ENCODE data around the gene HYAL1.

The HYAL1 gene, protein sequence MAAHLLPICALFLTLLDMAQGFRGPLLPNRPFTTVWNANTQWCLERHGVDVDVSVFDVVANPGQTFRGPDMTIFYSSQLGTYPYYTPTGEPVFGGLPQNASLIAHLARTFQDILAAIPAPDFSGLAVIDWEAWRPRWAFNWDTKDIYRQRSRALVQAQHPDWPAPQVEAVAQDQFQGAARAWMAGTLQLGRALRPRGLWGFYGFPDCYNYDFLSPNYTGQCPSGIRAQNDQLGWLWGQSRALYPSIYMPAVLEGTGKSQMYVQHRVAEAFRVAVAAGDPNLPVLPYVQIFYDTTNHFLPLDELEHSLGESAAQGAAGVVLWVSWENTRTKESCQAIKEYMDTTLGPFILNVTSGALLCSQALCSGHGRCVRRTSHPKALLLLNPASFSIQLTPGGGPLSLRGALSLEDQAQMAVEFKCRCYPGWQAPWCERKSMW

DNA sequence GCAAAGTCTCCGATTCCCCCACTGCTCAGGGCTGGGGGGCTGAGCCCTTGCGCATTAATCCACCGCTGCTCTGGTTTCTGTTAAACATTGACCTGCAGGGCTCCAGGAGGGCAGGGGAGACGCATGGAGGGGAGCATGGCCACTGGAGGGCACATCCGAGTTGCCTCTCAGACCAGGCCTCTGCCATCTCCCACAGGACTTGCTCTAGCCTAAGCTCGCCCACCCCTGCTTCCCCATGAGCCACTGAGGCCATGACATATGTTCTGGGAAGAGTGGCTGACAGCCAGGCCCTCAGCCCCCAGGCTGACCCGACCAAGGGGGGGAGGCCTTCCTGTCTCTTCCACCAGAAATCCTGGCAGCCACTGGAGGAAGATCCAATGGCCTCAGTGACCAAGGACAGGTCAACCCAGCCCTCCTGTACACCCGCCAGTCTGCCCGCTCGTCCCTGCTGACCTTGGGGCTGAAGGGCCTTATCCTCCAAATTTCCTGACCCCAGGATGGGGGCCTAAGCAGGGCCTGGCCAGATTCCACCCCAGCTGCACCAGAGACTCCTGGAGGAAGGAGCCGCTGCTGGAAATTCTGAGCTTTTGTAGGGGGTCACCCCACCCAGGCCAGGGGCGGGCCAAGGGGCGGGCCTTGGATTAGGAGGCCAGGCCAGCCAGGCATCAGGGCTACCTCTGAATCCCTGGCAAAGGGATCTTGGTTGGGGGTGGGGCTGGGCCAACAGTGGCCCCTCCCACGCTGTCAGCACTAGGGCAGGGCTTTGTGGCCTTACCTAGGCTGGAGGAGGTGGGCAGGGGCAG lies at the start of gene HYAL1:
HYAL1 (minus strand) TSS at position 562 of the 803 bp plus-strand sequence. CDS start 618 bp downstream, outside the sequence.
- no peaks in the 10 kb centered on the region for H3K27me3 ChIP-seq (ENCODE audit: control insufficient read depth, insufficient read depth, low read length)
- peak within 1 kb of the TSS; percentile 24 for H3K27ac ChIP-seq (ENCODE audit: low read length)
- no peak within 1 kb of the TSS for H3K9ac ChIP-seq (ENCODE audit: low read length)

DNA sequence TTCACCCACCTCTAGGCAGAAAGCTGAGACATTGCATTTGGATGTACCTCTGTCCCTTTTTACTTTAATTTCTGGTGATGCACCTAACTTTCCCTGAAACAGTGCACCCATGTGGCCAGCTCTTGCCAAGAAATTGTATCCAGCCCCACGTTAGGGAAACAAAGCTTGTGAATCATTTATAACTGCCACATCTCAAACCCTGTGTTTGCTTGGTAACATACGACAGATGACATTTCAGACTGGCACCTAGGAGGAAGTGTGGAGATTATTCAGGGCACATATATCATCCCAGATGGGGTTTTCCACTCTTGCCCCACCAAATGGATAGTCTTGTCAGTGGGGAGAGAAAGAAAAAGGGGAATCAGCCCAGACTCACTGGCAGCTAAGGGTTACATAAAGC lies 49.4 kb upstream of the HYAL1 start:
- peaks cover 9% of the 10 kb centered on the region for H3K4me1 ChIP-seq (ENCODE audit: control insufficient read depth, low read depth, low read length)
- peaks cover 22% of the 10 kb centered on the region for H3K36me3 ChIP-seq (ENCODE audit: control insufficient read depth, low read depth, low read length)
- no peak overlapping the region for H3K4me3 ChIP-seq (ENCODE audit: low read length)
- H3K27me3 ChIP-seq (ENCODE audit: control insufficient read depth, insufficient read depth, low read length): no peaks in the 10 kb centered on the region
- H3K9me3 ChIP-seq (ENCODE audit: control insufficient read depth, low read depth, low read length): no peaks in the 10 kb centered on the region
- no peak overlapping the region for H3K9ac ChIP-seq (ENCODE audit: low read length)
- H3K27ac ChIP-seq (ENCODE audit: low read length): no peak overlapping the region

More for the DNA sequence above, at the start of gene HYAL1:
- Histone ChIP-seq H3K9me3 (ENCODE audit: control insufficient read depth, low read depth, low read length) (no peaks in the 10 kb centered on the region), H3K4me1 (ENCODE audit: control insufficient read depth, low read depth, low read length) (peaks cover 18% of the 10 kb centered on the region), H3K36me3 (ENCODE audit: control insufficient read depth, low read depth, low read length) (no peaks in the 10 kb centered on the region), H3K4me3 (ENCODE audit: low read length) (peak within 1 kb of the TSS; percentile 26)

DNA sequence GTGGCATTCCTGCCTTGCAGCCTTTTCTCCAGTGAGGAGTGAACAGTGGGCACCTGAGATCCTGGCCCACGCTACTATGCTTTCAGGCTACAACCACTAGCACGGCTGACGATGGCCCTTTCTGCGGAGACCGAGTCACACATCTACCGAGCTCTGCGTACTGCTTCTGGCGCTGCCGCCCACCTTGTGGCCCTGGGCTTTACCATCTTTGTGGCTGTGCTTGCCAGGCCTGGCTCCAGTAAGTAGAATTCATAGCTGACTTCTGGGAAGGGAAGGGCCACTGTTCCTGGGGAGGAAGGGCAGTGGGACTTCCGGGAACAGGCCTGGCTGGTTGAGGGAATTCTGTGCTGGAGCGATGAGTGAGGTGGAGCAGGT lies 47.9 kb upstream of the HYAL1 start:
- H3K36me3 ChIP-seq (ENCODE audit: control insufficient read depth, low read depth, low read length): peaks cover 19% of the 10 kb centered on the region
- no peak overlapping the region for H3K9ac ChIP-seq (ENCODE audit: low read length)

DNA sequence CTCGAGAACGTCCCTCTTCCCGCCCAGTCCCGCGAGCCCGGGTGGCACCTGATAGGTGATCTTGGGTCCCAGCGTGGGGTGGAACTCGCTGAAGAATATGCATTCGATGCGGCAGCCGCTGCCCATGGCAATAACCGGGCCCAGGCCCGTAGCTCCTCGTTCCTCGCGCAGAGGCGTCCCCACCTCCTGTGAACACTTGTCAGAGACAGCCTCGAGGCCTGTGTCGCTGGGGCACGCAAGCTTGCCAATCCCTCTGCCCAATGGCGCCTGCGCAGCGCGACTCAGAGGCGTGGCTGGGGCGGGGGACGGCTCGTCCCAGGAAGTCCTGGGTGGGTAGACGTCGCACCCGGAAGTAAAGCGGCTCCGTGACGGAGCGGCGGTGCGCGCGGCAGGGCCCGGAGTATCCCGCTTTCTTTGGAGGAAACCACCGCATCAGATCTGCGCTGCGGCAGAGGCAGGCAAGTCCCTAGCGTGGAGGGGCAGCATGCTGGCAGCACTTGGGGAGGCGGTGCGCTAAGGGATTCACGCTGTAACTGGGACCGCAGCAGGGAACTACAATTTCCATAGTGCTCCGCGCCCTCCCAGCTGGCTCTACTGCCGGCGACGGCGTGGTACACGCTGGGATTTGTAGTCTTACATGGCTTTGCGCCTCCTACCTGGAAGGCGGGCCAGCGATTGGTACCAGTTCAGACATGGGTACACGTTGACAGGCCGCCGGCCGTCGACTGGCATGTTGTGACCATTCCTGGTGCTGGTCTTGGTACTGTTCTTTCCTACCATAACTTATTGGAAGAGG lies 47.4 kb upstream of the HYAL1 start, which contains the start of the genes CYB561D2 and NPRL2:
CYB561D2 (plus strand) TSS at position 336 of the 796 bp plus-strand sequence. CDS start 572 bp downstream, outside the sequence.
NPRL2 (minus strand) TSS at position 249 of the 796 bp plus-strand sequence; CDS start at position 126, 123 bp downstream.
- H3K36me3 ChIP-seq (ENCODE audit: control insufficient read depth, low read depth, low read length): peaks cover 19% of the 10 kb centered on the region
- peak within 1 kb of the TSS; percentile 96 for H3K4me3 ChIP-seq (ENCODE audit: low read length)
- no peak within 1 kb of the TSS for H3K27ac ChIP-seq (ENCODE audit: low read length)
- peak within 1 kb of the TSS; percentile 49 for H3K9ac ChIP-seq (ENCODE audit: low read length)
- peaks cover 8% of the 10 kb centered on the region for H3K4me1 ChIP-seq (ENCODE audit: control insufficient read depth, low read depth, low read length)
- peaks cover 9% of the 10 kb centered on the region for H3K27me3 ChIP-seq (ENCODE audit: control insufficient read depth, insufficient read depth, low read length)
- H3K9me3 ChIP-seq (ENCODE audit: control insufficient read depth, low read depth, low read length): no peaks in the 10 kb centered on the region

More for the DNA sequence above, 47.9 kb upstream of the HYAL1 start:
- Histone ChIP-seq H3K27ac (ENCODE audit: low read length) (no peak overlapping the region), H3K4me1 (ENCODE audit: control insufficient read depth, low read depth, low read length) (peaks cover 8% of the 10 kb centered on the region), H3K27me3 (ENCODE audit: control insufficient read depth, insufficient read depth, low read length) (peaks cover 4% of the 10 kb centered on the region), H3K9me3 (ENCODE audit: control insufficient read depth, low read depth, low read length) (no peaks in the 10 kb centered on the region), H3K4me3 (ENCODE audit: low read length) (peak overlapping the region; percentile 96)

DNA sequence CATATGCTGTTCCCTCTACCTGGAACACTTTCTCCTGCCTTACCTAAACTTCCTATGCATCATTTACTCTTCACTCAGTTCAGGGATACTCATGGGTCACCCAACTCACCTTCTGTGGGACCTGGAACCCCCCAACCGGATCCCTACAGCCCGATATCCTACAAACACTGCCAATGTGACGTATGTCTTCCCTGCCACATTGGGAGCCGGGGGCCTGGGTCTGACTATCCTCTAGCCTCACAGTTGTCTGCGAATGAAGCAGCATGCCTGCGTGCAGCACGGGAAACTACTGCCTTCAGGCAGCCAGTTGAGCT lies 46.8 kb upstream of the HYAL1 start:
- H3K36me3 ChIP-seq (ENCODE audit: control insufficient read depth, low read depth, low read length): peaks cover 18% of the 10 kb centered on the region
- peak overlapping the region; percentile 96 for H3K4me3 ChIP-seq (ENCODE audit: low read length)
- H3K4me1 ChIP-seq (ENCODE audit: control insufficient read depth, low read depth, low read length): peaks cover 8% of the 10 kb centered on the region
- peak overlapping the region; percentile 49 for H3K9ac ChIP-seq (ENCODE audit: low read length)
- no peaks in the 10 kb centered on the region for H3K9me3 ChIP-seq (ENCODE audit: control insufficient read depth, low read depth, low read length)
- H3K27ac ChIP-seq (ENCODE audit: low read length): no peak overlapping the region
- H3K27me3 ChIP-seq (ENCODE audit: control insufficient read depth, insufficient read depth, low read length): peaks cover 11% of the 10 kb centered on the region

DNA sequence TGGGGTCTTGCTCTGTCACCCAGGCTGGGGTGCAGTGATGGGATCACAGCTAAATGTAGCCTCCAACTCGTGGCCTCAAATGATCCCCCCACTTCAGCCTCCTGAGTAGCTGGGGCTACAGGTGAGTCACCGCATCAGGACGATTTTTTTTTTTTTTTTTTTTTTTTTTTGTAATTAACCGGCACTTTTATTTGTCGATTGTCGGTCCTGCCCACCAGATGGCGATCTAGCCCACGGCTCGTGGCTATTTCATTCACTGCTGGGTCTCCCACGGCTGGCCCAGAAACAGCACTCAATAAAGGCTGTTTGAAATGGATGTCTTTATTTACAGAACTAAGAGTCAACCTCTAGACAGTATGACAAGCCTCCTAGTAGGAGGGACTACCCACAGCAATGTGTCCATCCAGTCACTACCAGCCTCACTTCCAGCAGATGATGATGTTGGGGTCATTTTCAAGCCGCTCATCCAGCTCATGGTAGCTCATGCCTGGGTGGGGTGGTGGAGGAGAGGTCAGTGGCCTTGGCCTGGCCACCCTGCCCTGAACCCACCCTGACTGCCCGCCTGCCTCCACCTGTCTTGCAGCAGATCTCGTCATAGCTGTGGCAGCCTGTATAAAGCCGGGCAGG lies 43.9 kb upstream of the HYAL1 start:
- no peak overlapping the region for H3K27ac ChIP-seq (ENCODE audit: low read length)
- no peaks in the 10 kb centered on the region for H3K36me3 ChIP-seq (ENCODE audit: control insufficient read depth, low read depth, low read length)
- no peak overlapping the region for H3K9ac ChIP-seq (ENCODE audit: low read length)
- H3K27me3 ChIP-seq (ENCODE audit: control insufficient read depth, insufficient read depth, low read length): peaks cover 30% of the 10 kb centered on the region
- H3K4me1 ChIP-seq (ENCODE audit: control insufficient read depth, low read depth, low read length): peaks cover 8% of the 10 kb centered on the region
- H3K9me3 ChIP-seq (ENCODE audit: control insufficient read depth, low read depth, low read length): no peaks in the 10 kb centered on the region
- no peak overlapping the region for H3K4me3 ChIP-seq (ENCODE audit: low read length)

DNA sequence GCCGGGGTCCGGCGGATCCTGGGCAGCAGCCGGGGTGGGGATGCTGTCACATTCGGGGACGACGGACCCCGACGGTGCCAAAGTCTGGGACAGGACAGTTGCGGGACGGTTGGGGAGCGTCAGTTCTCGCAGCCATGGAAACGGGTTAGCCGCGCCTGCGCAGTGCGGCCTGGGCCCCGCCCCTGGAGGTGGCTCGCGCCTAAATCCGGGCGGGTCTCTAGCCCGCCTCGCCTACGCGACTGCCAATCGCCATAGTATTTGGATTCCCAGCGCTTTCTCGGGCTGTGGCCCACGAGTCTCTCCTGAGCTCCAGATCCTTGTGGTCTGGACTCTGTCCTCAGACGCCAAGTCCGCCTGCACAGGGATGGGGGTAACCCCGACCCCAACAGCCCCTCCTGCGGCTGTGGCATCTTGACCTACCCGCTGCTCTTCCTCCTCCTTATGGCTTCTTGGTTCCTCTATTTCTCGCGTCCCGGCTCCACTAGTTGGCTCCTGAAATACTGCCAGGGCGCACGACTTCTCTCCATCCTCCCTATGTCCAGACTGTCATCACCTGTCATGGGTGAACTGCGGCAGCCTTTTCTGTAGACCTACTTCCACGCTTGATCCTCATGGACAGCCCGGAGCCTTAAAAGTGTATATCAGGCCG lies 42.3 kb upstream of the HYAL1 start, which contains the start of gene ZMYND10:
ZMYND10 (minus strand) TSS at position 147 of the 649 bp plus-strand sequence. CDS start 153 bp downstream, outside the sequence.
- Histone ChIP-seq H3K9me3 (ENCODE audit: control insufficient read depth, low read depth, low read length) (no peaks in the 10 kb centered on the region), H3K27me3 (ENCODE audit: control insufficient read depth, insufficient read depth, low read length) (peaks cover 45% of the 10 kb centered on the region), H3K36me3 (ENCODE audit: control insufficient read depth, low read depth, low read length) (no peaks in the 10 kb centered on the region), H3K9ac (ENCODE audit: low read length) (no peak within 1 kb of the TSS), H3K4me1 (ENCODE audit: control insufficient read depth, low read depth, low read length) (peaks cover 4% of the 10 kb centered on the region), H3K27ac (ENCODE audit: low read length) (no peak within 1 kb of the TSS), H3K4me3 (ENCODE audit: low read length) (peak within 1 kb of the TSS; percentile 53)

DNA sequence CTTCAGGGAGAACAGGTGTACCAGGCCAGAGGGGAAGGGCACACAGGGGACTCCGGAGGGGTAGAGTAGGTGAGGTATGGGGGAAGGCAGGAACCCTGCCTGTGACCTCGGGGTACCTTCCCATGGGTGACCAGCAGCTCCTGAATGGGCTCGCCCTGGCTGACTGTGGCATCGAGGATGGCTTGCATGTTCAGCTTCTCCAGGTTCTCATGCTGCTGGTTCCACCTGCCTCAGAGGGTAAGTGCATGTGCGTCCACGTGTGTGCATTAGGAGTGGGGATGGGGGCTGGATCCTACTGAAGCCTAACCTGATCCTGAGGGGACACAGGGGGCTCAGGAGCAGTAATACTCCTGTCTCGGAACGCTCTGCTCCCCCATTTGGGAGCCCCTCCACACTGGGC lies 41.6 kb upstream of the HYAL1 start:
- Histone ChIP-seq H3K27me3 (ENCODE audit: control insufficient read depth, insufficient read depth, low read length) (peaks cover 52% of the 10 kb centered on the region), H3K9ac (ENCODE audit: low read length) (no peak overlapping the region), H3K9me3 (ENCODE audit: control insufficient read depth, low read depth, low read length) (no peaks in the 10 kb centered on the region), H3K27ac (ENCODE audit: low read length) (no peak overlapping the region), H3K36me3 (ENCODE audit: control insufficient read depth, low read depth, low read length) (no peaks in the 10 kb centered on the region), H3K4me1 (ENCODE audit: control insufficient read depth, low read depth, low read length) (peaks cover under 1% of the 10 kb centered on the region), H3K4me3 (ENCODE audit: low read length) (peak overlapping the region; percentile 53)

DNA sequence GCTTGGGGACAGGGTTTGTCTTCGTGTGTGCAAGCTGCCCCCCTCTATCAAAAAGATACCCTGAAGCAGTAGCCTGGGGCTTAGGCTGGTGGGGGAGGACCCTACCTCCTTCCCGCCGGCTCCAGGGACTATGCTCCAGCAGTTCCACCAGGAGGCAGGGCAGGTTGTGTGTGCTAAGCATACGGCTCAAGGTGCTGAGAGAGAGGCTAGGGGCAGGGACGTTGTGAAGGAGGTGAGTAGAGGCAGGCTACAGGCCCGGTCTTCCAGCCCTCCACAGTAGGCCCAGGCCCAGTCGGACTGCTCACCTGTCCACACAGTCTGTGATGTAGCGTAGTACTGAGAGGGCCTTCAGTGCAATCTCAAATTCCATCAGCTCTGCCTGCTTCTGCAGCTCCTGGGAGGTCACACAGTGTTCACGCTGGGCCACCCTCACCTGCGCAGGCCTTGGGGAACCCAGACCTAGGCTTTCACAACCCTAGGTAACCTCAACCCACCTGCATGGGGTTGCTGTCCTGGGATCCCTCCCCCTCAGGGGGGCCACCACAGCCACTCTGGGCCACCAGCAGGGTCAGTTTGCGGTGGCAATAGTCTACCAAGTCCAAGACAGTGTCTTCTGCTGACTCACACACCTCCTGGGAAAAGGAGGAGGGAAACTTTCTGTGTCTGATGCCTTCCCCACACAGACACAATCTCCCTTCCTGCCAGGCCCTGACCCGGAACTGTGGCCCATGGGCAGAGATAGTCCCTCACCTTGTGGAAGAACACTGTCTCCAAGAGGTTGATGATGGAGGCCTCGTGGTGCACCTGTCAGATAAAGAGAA lies 39.6 kb upstream of the HYAL1 start:
- H3K9me3 ChIP-seq (ENCODE audit: control insufficient read depth, low read depth, low read length): no peaks in the 10 kb centered on the region
- H3K36me3 ChIP-seq (ENCODE audit: control insufficient read depth, low read depth, low read length): no peaks in the 10 kb centered on the region
- H3K4me3 ChIP-seq (ENCODE audit: low read length): no peak overlapping the region
- no peaks in the 10 kb centered on the region for H3K4me1 ChIP-seq (ENCODE audit: control insufficient read depth, low read depth, low read length)
- H3K9ac ChIP-seq (ENCODE audit: low read length): no peak overlapping the region
- peaks cover 71% of the 10 kb centered on the region for H3K27me3 ChIP-seq (ENCODE audit: control insufficient read depth, insufficient read depth, low read length)
- H3K27ac ChIP-seq (ENCODE audit: low read length): no peak overlapping the region

Measured in iPS-18a (cell line).